ENCODE results near the gene RNMT. TPM values are rescaled to one million over a fixed set of nuclear protein-coding genes. Genes with fewer than 3 reads are reported as not detected.

The RNMT gene
- polyA plus RNA-seq, 1 donor from 2014 or later: 29.8 TPM

GRCh38 chr18:13762690-13763439 is 36.4 kb downstream of the RNMT start:
- no peak overlapping the region for H3K4me3 ChIP-seq (ENCODE audit: low read length)
- H2AFZ ChIP-seq (ENCODE audit: low read depth, low read length): no peak overlapping the region
- no peaks in the 10 kb centered on the region for H4K20me1 ChIP-seq (ENCODE audit: insufficient read depth)
- no peak overlapping the region for H3K9ac ChIP-seq (ENCODE audit: low read length)
- peaks cover 8% of the 10 kb centered on the region for H3K36me3 ChIP-seq (ENCODE audit: insufficient read depth, low read length)
- H3K27ac ChIP-seq (ENCODE audit: low read length): no peak overlapping the region
- no peaks in the 10 kb centered on the region for H3F3A ChIP-seq (ENCODE audit: insufficient read depth, low read length, poor library complexity, severe bottlenecking)
- H3K4me2 ChIP-seq (ENCODE audit: low read length): no peak overlapping the region
- H3K9me2 ChIP-seq (ENCODE audit: insufficient read depth, low read length): no peaks in the 10 kb centered on the region
- H3K9me3 ChIP-seq (ENCODE audit: low read length): no peaks in the 10 kb centered on the region
- H3K27me3 ChIP-seq (ENCODE audit: insufficient read depth, low read depth, low read length): no peaks in the 10 kb centered on the region
- TF ChIP-seq POLR2AphosphoS5 (IDR thresholded peaks at IDR 0.05): no peak
- no peak for TF ChIP-seq MXI1 (conservative IDR thresholded peaks at IDR 0.05; ENCODE audit: poor library complexity, severe bottlenecking)
- TF ChIP-seq EP300 (conservative IDR thresholded peaks at IDR 0.05; ENCODE audit: poor library complexity, severe bottlenecking): no peak
- H3K79me2 ChIP-seq (replicated peaks; ENCODE audit: insufficient read depth, low read length): no peaks in the 10 kb centered on the region

DNA sequence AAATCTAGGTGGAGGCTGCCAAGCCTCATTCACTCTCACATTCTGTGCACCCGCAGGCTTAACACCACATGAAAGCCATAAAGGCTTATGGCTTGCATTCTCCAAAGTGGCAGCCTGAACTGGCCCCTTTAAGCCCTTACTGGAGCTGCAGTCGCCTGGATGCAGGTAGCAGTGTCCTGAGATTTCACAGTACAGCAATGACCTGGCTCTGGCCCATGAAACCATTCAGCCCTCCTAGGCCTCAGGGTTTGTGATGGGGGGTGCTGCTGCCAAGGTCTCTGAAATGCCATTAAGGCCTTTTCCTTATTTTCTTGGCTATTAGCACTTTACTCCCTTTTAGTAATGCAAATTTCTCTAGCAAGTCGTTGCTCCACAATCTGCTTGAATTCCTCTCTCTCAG is 48.6 kb downstream of the RNMT start:
- Histone ChIP-seq H3K4me3 (ENCODE audit: low read length) (no peak overlapping the region), H3K9ac (ENCODE audit: low read length) (no peak overlapping the region), H3K36me3 (ENCODE audit: insufficient read depth, low read length) (no peaks in the 10 kb centered on the region), H3K79me2 (replicated peaks; ENCODE audit: insufficient read depth, low read length) (no peaks in the 10 kb centered on the region), H3K4me2 (ENCODE audit: low read length) (no peak overlapping the region), H3K27me3 (ENCODE audit: insufficient read depth, low read depth, low read length) (no peaks in the 10 kb centered on the region), H4K20me1 (ENCODE audit: insufficient read depth) (no peaks in the 10 kb centered on the region), H3K9me2 (ENCODE audit: insufficient read depth, low read length) (no peaks in the 10 kb centered on the region), H3K9me3 (ENCODE audit: low read length) (no peaks in the 10 kb centered on the region), H3K27ac (ENCODE audit: low read length) (no peak overlapping the region), H2AFZ (ENCODE audit: low read depth, low read length) (no peak overlapping the region), H3F3A (ENCODE audit: insufficient read depth, low read length, poor library complexity, severe bottlenecking) (no peaks in the 10 kb centered on the region)
- TF ChIP-seq EZH2 (IDR thresholded peaks at IDR 0.05; ENCODE audit: borderline replicate concordance, insufficient read depth, low read length, poor library complexity, severe bottlenecking) (no peak), SMC3 (conservative IDR thresholded peaks at IDR 0.05; ENCODE audit: poor library complexity) (no peak), EP300 (conservative IDR thresholded peaks at IDR 0.05; ENCODE audit: poor library complexity, severe bottlenecking) (no peak), MXI1 (conservative IDR thresholded peaks at IDR 0.05; ENCODE audit: poor library complexity, severe bottlenecking) (no peak), CTCF (IDR thresholded peaks at IDR 0.05; ENCODE audit: poor library complexity, severe bottlenecking) (no peak), POLR2AphosphoS5 (IDR thresholded peaks at IDR 0.05) (no peak), REST (IDR thresholded peaks at IDR 0.05; ENCODE audit: borderline replicate concordance) (no peak), TAF1 (IDR thresholded peaks at IDR 0.05; ENCODE audit: low read depth) (no peak), RAD21 (conservative IDR thresholded peaks at IDR 0.05) (no peak)
